Loucy (cell line): ENCODE results near the gene NCDN.

Source experiments
- H2AFZ ChIP-seq: fragments of 200-600 bp; sonication (generic); 2 replicates; pipeline ENCODE4 v1.6.0; 2016; ENCODE audit warnings: antibody characterized with exemption, mild to moderate bottlenecking, low read length, moderate library complexity
- H3F3A ChIP-seq: fragments of 200-600 bp; 2 replicates; pipeline ENCODE4 v1.6.0; 2016; ENCODE audit warnings: antibody characterized with exemption, low read depth, mild to moderate bottlenecking
- H3K27me3 ChIP-seq: fragments of 200-600 bp; sonication (generic); 2 replicates; pipeline ENCODE4 v1.6.1; 2014; ENCODE audit warnings: low read length, mild to moderate bottlenecking; ENCODE audit not compliant: insufficient read depth, poor library complexity, severe bottlenecking
- H3K36me3 ChIP-seq: fragments of 200-600 bp; sonication (generic); 2 replicates; pipeline ENCODE4 v1.6.1; 2016; ENCODE audit warnings: low read length; ENCODE audit not compliant: insufficient read depth
- H3K4me1 ChIP-seq: fragments of 200-600 bp; sonication (generic); 2 replicates; pipeline ENCODE4 v1.5.1; 2014; ENCODE audit warnings: low read length, mild to moderate bottlenecking; ENCODE audit not compliant: insufficient read depth, poor library complexity, severe bottlenecking
- H3K4me2 ChIP-seq: fragments of 200-600 bp; sonication (generic); 2 replicates; pipeline ENCODE4 v1.6.0; 2014; ENCODE audit warnings: antibody characterized with exemption, low read length, low read depth, mild to moderate bottlenecking; ENCODE audit not compliant: poor library complexity, severe bottlenecking
- H3K4me3 ChIP-seq: fragments of 200-600 bp; sonication (generic); 2 replicates; pipeline ENCODE4 v1.5.1; 2014; ENCODE audit warnings: low read length, mild to moderate bottlenecking, mixed read lengths; ENCODE audit not compliant: poor library complexity, severe bottlenecking
- H3K79me2 ChIP-seq: fragments of 200-600 bp; sonication (generic); 2 replicates; pipeline ENCODE4 v1.6.1; 2014; ENCODE audit warnings: low read length; ENCODE audit not compliant: insufficient read depth
- H3K9ac ChIP-seq: fragments of 200-600 bp; sonication (generic); 2 replicates; pipeline ENCODE4 v1.6.0; 2014; ENCODE audit warnings: mild to moderate bottlenecking, low read depth, low read length, moderate library complexity; ENCODE audit not compliant: poor library complexity, severe bottlenecking
- H3K9me2 ChIP-seq: fragments of 200-600 bp; sonication (generic); replicated peaks from 2 replicates; pipeline ENCODE4 v1.6.1; 2016; ENCODE audit warnings: low read depth, low read length, mixed read lengths
- H3K9me3 ChIP-seq: fragments of 200-600 bp; sonication (generic); 2 replicates; pipeline ENCODE4 v1.6.1; 2014; ENCODE audit warnings: mild to moderate bottlenecking, antibody characterized with exemption, low read length, low read depth; ENCODE audit not compliant: insufficient read depth
- H4K20me1 ChIP-seq: fragments of 200-600 bp; sonication (generic); 2 replicates; pipeline ENCODE4 v1.6.0; 2014; ENCODE audit warnings: antibody characterized with exemption, low read length, mild to moderate bottlenecking; ENCODE audit not compliant: insufficient read depth, poor library complexity, severe bottlenecking
- CTCF ChIP-seq: fragments of 200-600 bp; sonication (generic); conservative IDR thresholded peaks from 2 replicates; pipeline ENCODE4 v1.5.1; 2014; ENCODE audit warnings: mild to moderate bottlenecking, antibody characterized with exemption, low read length
- EZH2phosphoT487 ChIP-seq: fragments of 200-600 bp; IDR thresholded peaks from 2 replicates; pipeline ENCODE4 v1.6.1; 2018; ENCODE audit warnings: antibody characterized with exemption, mild to moderate bottlenecking, moderate library complexity, borderline replicate concordance

NCDN gene

DNA sequence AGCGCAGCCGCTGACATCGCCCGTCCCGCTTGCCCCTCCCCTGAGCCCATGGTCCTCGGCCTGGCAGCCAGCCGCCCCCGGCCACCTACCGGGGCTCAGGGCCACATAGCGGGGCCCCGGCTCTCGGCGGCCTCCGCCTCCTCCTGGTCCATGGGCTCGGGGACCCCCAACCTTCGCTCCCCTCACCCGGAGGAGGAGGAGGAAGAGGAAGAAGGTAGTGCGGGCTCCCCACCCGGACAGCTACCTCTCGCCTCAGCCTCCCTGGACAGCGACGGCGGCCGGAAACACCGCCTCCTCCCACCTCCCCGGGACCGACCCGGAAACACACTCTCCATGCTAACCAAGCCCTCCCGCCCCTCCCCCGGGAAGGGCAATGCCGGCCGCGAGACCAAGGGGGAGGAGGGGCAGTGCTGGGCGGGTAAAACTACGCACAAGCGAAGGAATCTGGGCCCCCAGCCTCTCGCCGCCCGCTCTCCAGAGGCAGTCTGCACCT lies 435 bp upstream of the NCDN start, which contains the start of gene KIAA0319L:
Gene KIAA0319L, minus strand, starts transcription at position 286 of the 493 bp plus-strand sequence. CDS start 2,912 bp downstream, outside the sequence.
- Histone ChIP-seq H3K4me1 (peaks cover 47% of the 10 kb centered on the region), H3K9me2 (no peaks in the 10 kb centered on the region), H3F3A (no peaks in the 10 kb centered on the region), H3K36me3 (peaks cover 4% of the 10 kb centered on the region; the same call in 1 of the 2 replicates), H2AFZ (peak within 1 kb of the TSS; percentile 99), H3K4me3 (peak within 1 kb of the TSS; percentile 81), H3K9ac (peak within 1 kb of the TSS; percentile 86), H4K20me1 (peaks cover 18% of the 10 kb centered on the region), H3K79me2 (peaks cover 63% of the 10 kb centered on the region), H3K4me2 (peak within 1 kb of the TSS; percentile 95), H3K27me3 (no peaks in the 10 kb centered on the region), H3K9me3 (no peaks in the 10 kb centered on the region)
- TF ChIP-seq EZH2phosphoT487 (no peak), CTCF (no peak)

DNA sequence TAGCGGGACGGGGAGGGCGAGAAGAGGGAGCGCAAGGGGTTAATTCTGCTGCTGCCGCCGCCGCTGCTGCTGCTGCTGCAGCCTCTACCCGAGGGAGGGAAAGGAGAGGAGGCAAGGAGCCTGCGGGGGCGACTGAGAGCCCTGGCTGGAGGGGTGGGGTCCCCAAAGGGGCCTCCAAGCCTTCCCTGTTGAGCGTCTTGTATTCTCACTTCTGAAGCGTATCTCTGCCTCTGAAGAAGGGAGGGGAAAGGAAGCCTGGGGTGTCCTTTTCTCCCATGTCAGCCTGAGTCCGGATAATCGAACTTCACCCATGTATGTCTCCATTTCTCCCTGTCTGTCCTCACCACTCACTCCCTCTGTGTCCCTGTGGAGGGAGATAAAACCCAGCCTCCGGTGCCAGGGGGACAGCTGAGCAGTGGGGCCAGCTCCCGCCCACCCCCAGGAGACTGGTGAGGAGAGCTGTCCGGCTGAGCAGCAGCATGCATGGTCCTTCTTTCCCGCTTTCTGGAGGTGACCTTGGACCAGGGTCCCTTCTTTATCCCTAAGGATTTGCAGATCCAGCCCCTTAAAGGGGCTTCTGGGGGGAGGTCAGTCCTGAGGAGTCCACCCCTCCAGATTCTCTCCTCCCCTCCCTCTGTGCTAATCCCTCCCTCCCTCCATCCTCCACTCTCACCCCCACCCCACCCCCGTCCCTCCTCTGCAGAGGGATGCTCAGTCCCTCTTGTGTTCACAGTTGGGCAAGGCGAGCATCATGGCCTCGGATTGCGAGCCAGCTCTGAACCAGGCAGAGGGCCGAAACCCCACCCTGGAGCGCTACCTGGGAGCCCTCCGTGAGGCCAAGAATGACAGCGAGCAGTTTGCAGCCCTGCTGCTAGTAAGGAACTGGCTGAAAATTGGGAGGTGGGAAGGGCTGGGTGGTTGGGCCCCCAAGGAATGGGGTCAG lies 1.0 kb downstream of the NCDN start:
- Histone ChIP-seq H3K9me2 (no peaks in the 10 kb centered on the region), H4K20me1 (peaks cover 18% of the 10 kb centered on the region), H3K9me3 (no peaks in the 10 kb centered on the region), H3K4me3 (peak overlapping the region; percentile 81), H3K27me3 (no peaks in the 10 kb centered on the region), H3K79me2 (peaks cover 65% of the 10 kb centered on the region), H3K36me3 (no peaks in the 10 kb centered on the region), H3K4me1 (peaks cover 62% of the 10 kb centered on the region), H3K4me2 (peak overlapping the region; percentile 95), H2AFZ (no peak overlapping the region; the same call in 1 of the 2 replicates), H3F3A (no peaks in the 10 kb centered on the region), H3K9ac (peak overlapping the region; percentile 86)
- TF ChIP-seq EZH2phosphoT487 (no peak), CTCF (no peak; the same call in 1 of the 2 replicates)

- Histone ChIP-seq H3K4me2 (peak overlapping the region; percentile 95), H3K79me2 (peaks cover 61% of the 10 kb centered on the region), H4K20me1 (peaks cover 18% of the 10 kb centered on the region), H3K4me1 (peaks cover 68% of the 10 kb centered on the region), H3K9me2 (no peaks in the 10 kb centered on the region), H3K9me3 (no peaks in the 10 kb centered on the region), H3F3A (no peaks in the 10 kb centered on the region), H3K27me3 (no peaks in the 10 kb centered on the region), H3K4me3 (peak overlapping the region; percentile 81), H3K36me3 (no peaks in the 10 kb centered on the region), H3K9ac (peak overlapping the region; percentile 26), H2AFZ (no peak overlapping the region)
- TF ChIP-seq EZH2phosphoT487 (no peak), CTCF (no peak)
These were observed 1.8 kb downstream of the NCDN start for GRCh38 chr1:35559317-35559944.
